Esophagus squamous epithelium (tissue), 4 donors: Measurements from ENCODE around the gene C12orf42.

Experiments
- POLR2A ChIP-seq, 4 donors: fragments of 450-650 bp; IDR thresholded peaks; one replicate each; pipeline ENCODE4 v1.6.1; 2017; ENCODE audit warnings: antibody characterized with exemption in 4 of 4, mild to moderate bottlenecking in 4 of 4, moderate library complexity in 3 of 4
- TF ChIP-seq, protein P1 (sequence below), 6 experiments: fragments of 450-650 bp in 4 of 6; fragments of 200-600 bp in 2 of 6; sonication (generic) in 2 of 6; IDR thresholded peaks; one replicate each; pipeline ENCODE4 v1.5.1; 2016 to 2019; ENCODE audit warnings: antibody characterized with exemption in 6 of 6, mild to moderate bottlenecking in 4 of 6, moderate library complexity in 4 of 6

DNA sequence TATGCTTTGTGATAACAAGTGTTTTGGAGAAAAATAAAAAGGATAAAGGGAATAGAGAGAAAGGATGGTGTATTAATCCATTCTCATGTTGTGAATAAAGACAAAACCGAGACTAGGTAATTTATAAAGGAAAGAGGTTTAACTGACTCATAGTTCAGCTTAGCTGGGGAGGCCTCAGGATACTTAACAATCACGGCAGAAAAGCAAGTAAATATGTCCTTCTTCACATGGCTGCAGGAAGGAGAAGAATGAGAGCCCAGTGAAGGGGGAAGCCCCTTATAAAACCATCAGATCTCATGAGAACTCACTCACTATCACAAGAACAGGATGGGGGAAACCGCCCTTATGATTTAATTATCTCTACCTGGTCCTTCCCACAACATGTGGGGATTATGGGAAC lies 18.1 kb upstream of the C12orf42 start:
- no peak for TF ChIP-seq POLR2A (IDR thresholded peaks at IDR 0.05)
- TF ChIP-seq, protein P1, sequence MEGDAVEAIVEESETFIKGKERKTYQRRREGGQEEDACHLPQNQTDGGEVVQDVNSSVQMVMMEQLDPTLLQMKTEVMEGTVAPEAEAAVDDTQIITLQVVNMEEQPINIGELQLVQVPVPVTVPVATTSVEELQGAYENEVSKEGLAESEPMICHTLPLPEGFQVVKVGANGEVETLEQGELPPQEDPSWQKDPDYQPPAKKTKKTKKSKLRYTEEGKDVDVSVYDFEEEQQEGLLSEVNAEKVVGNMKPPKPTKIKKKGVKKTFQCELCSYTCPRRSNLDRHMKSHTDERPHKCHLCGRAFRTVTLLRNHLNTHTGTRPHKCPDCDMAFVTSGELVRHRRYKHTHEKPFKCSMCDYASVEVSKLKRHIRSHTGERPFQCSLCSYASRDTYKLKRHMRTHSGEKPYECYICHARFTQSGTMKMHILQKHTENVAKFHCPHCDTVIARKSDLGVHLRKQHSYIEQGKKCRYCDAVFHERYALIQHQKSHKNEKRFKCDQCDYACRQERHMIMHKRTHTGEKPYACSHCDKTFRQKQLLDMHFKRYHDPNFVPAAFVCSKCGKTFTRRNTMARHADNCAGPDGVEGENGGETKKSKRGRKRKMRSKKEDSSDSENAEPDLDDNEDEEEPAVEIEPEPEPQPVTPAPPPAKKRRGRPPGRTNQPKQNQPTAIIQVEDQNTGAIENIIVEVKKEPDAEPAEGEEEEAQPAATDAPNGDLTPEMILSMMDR (IDR thresholded peaks at IDR 0.05), result no peak
